Measurements from ENCODE around the gene CDK5RAP1.

Gene CDK5RAP1

GRCh38 chr20:33373735-33374605, 27.3 kb downstream of the CDK5RAP1 start:
- H3K79me2 ChIP-seq (ENCODE audit: insufficient read depth, low read length): no peaks in the 10 kb centered on the region
- H3K27me3 ChIP-seq (ENCODE audit: low read length): no peaks in the 10 kb centered on the region
- no peak overlapping the region for H3K27ac ChIP-seq (ENCODE audit: low read depth, low read length)
- no peak overlapping the region for H3K9ac ChIP-seq (ENCODE audit: low read length)
- H2AFZ ChIP-seq (ENCODE audit: low read depth, low read length, severe bottlenecking): no peak overlapping the region
- H3K4me3 ChIP-seq (ENCODE audit: insufficient read depth, low read length, poor library complexity, severe bottlenecking): no peak overlapping the region
- H3K36me3 ChIP-seq (ENCODE audit: low read length): 0 out of 2 replicates have a peak, but pooled peaks cover 4% of the 10 kb centered on the region
- TF ChIP-seq EZH2phosphoT487 (conservative IDR thresholded peaks at IDR 0.05; ENCODE audit: low read length) (no peak), CTCF (IDR thresholded peaks at IDR 0.05; ENCODE audit: insufficient read depth, low read length, poor library complexity, severe bottlenecking) (no peak)
- no peaks in the 10 kb centered on the region for H3K9me3 ChIP-seq (ENCODE audit: insufficient read depth, low read length)
- H3K4me2 ChIP-seq (ENCODE audit: low read depth, low read length, poor library complexity, severe bottlenecking): no peak overlapping the region
- H4K20me1 ChIP-seq (ENCODE audit: low read depth, low read length): no peaks in the 10 kb centered on the region
- H3F3A ChIP-seq (ENCODE audit: insufficient read depth): 0 out of 2 replicates have a peak, but pooled peaks cover 3% of the 10 kb centered on the region
- no peaks in the 10 kb centered on the region for H3K9me2 ChIP-seq (replicated peaks; ENCODE audit: insufficient read depth, low read length)

- Histone ChIP-seq H3K4me2 (ENCODE audit: low read depth, low read length, poor library complexity, severe bottlenecking) (no peak overlapping the region), H3K27ac (ENCODE audit: low read depth, low read length) (no peak overlapping the region)
Observed at GRCh38 chr20:33372993-33373441, 28.3 kb downstream of the CDK5RAP1 start.

GRCh38 chr20:33370291-33370690, 31.0 kb downstream of the CDK5RAP1 start:
- Histone ChIP-seq H3K9me3 (ENCODE audit: insufficient read depth, low read length) (no peaks in the 10 kb centered on the region), H3K4me2 (ENCODE audit: low read depth, low read length, poor library complexity, severe bottlenecking) (no peak overlapping the region), H3K36me3 (ENCODE audit: low read length) (peaks cover 20% of the 10 kb centered on the region; the same call in 1 of the 2 replicates), H3F3A (ENCODE audit: insufficient read depth) (0 out of 2 replicates have a peak, but pooled peaks cover 3% of the 10 kb centered on the region), H3K9me2 (replicated peaks; ENCODE audit: insufficient read depth, low read length) (no peaks in the 10 kb centered on the region), H2AFZ (ENCODE audit: low read depth, low read length, severe bottlenecking) (no peak overlapping the region), H3K9ac (ENCODE audit: low read length) (no peak overlapping the region), H3K27me3 (ENCODE audit: low read length) (no peaks in the 10 kb centered on the region), H3K4me3 (ENCODE audit: insufficient read depth, low read length, poor library complexity, severe bottlenecking) (no peak overlapping the region), H3K79me2 (ENCODE audit: insufficient read depth, low read length) (no peaks in the 10 kb centered on the region), H4K20me1 (ENCODE audit: low read depth, low read length) (no peaks in the 10 kb centered on the region), H3K27ac (ENCODE audit: low read depth, low read length) (no peak overlapping the region)
- TF ChIP-seq EZH2phosphoT487 (conservative IDR thresholded peaks at IDR 0.05; ENCODE audit: low read length) (no peak), CTCF (IDR thresholded peaks at IDR 0.05; ENCODE audit: insufficient read depth, low read length, poor library complexity, severe bottlenecking) (no peak)

More at GRCh38 chr20:33372993-33373441, 28.3 kb downstream of the CDK5RAP1 start:
- Histone ChIP-seq H4K20me1 (ENCODE audit: low read depth, low read length) (no peaks in the 10 kb centered on the region), H3K9me2 (replicated peaks; ENCODE audit: insufficient read depth, low read length) (no peaks in the 10 kb centered on the region), H3K9me3 (ENCODE audit: insufficient read depth, low read length) (no peaks in the 10 kb centered on the region), H2AFZ (ENCODE audit: low read depth, low read length, severe bottlenecking) (no peak overlapping the region), H3K9ac (ENCODE audit: low read length) (no peak overlapping the region), H3K36me3 (ENCODE audit: low read length) (0 out of 2 replicates have a peak, but pooled peaks cover 4% of the 10 kb centered on the region), H3K79me2 (ENCODE audit: insufficient read depth, low read length) (no peaks in the 10 kb centered on the region), H3K4me3 (ENCODE audit: insufficient read depth, low read length, poor library complexity, severe bottlenecking) (no peak overlapping the region), H3K27me3 (ENCODE audit: low read length) (no peaks in the 10 kb centered on the region), H3F3A (ENCODE audit: insufficient read depth) (0 out of 2 replicates have a peak, but pooled peaks cover 3% of the 10 kb centered on the region)
- TF ChIP-seq EZH2phosphoT487 (conservative IDR thresholded peaks at IDR 0.05; ENCODE audit: low read length) (no peak), CTCF (IDR thresholded peaks at IDR 0.05; ENCODE audit: insufficient read depth, low read length, poor library complexity, severe bottlenecking) (no peak)

Measured in SU-DHL-6 (cell line).